ENCODE measurements around the gene AKAP13. TPM values are rescaled to one million over a fixed set of nuclear protein-coding genes. Genes with fewer than 3 reads are reported as not detected.
A peak's percentile ranks its signal among the peaks of the same experiment; 100 is the strongest.

The AKAP13 gene
- total RNA-seq, 1 donor from 2014 or later: 73.8 TPM

GRCh38 chr15:85495544-85495943 is 115.1 kb downstream of the AKAP13 start:
- H3K27ac Mint-ChIP-seq: no peak overlapping the region
- no peak overlapping the region for H2AFZ ChIP-seq (replicated peaks)
- no peak overlapping the region for H3K27ac ChIP-seq
- no peak overlapping the region for H3K4me3 ChIP-seq
- peaks cover 70% of the 10 kb centered on the region for H3K4me1 Mint-ChIP-seq
- peaks cover 2% of the 10 kb centered on the region for H3K27me3 Mint-ChIP-seq (ENCODE audit: insufficient read depth, low read depth)
- no peaks in the 10 kb centered on the region for H3K9me3 ChIP-seq (ENCODE audit: low read depth)
- peaks cover 7% of the 10 kb centered on the region for H3K36me3 Mint-ChIP-seq
- no peak for DNase-seq (ENCODE audit: low spot score)
- H3K79me2 ChIP-seq (ENCODE audit: low read depth): peaks cover 80% of the 10 kb centered on the region
- no peaks in the 10 kb centered on the region for H3K36me3 ChIP-seq
- peaks cover 50% of the 10 kb centered on the region for H3K4me1 ChIP-seq
- H3K27me3 ChIP-seq: no peaks in the 10 kb centered on the region
- TF ChIP-seq EZH2phosphoT487 (IDR thresholded peaks at IDR 0.05): no peak
- TF ChIP-seq CTCF (IDR thresholded peaks at IDR 0.05): no peak
- no peak for TF ChIP-seq EZH2 (IDR thresholded peaks at IDR 0.05)
- no peaks in the 10 kb centered on the region for H3K9me3 Mint-ChIP-seq
- H3K9ac ChIP-seq: no peak overlapping the region
- H3K4me2 ChIP-seq: no peak overlapping the region
- H3F3A ChIP-seq (ENCODE audit: low read depth): no peaks in the 10 kb centered on the region
- peaks cover 75% of the 10 kb centered on the region for H4K20me1 ChIP-seq (ENCODE audit: low read depth)
- no peak overlapping the region for H3K4me3 Mint-ChIP-seq

DNA sequence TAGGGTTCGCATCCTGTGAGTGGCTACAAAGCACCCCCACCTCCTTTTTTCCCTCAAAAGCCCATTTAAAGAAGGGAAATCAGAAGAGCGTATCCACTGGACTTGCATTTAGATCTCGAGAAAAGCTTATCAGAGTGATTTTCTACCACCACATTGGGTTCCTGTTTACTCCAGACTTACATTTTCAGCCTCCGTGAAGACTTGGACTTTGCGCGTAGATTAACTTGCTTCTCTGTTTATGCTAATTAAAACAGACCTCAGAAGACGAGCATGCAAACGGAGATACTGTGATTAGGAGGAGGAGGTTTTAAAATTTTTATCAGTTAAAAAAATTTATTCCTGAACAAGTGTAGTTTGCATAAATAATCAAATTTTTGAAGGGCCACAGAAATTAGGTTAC is 115.7 kb downstream of the AKAP13 start:
- Histone ChIP-seq H3K4me3 (no peak overlapping the region), H3K27ac (no peak overlapping the region), H3K27me3 (no peaks in the 10 kb centered on the region), H3F3A (ENCODE audit: low read depth) (no peaks in the 10 kb centered on the region), H3K9ac (no peak overlapping the region), H3K36me3 (no peaks in the 10 kb centered on the region), H4K20me1 (ENCODE audit: low read depth) (peaks cover 81% of the 10 kb centered on the region), H2AFZ (replicated peaks) (no peak overlapping the region), H3K4me1 (peaks cover 56% of the 10 kb centered on the region), H3K4me2 (peak overlapping the region; percentile 23), H3K9me3 (ENCODE audit: low read depth) (no peaks in the 10 kb centered on the region), H3K79me2 (ENCODE audit: low read depth) (peaks cover 80% of the 10 kb centered on the region)
- TF ChIP-seq EZH2 (IDR thresholded peaks at IDR 0.05): no peak
- Mint-ChIP-seq H3K4me3 (no peak overlapping the region), H3K36me3 (peaks cover 3% of the 10 kb centered on the region), H3K27ac (no peak overlapping the region), H3K4me1 (peaks cover 71% of the 10 kb centered on the region), H3K9me3 (no peaks in the 10 kb centered on the region), H3K27me3 (ENCODE audit: insufficient read depth, low read depth) (peaks cover 2% of the 10 kb centered on the region)
- no peak for DNase-seq (ENCODE audit: low spot score)

DNA sequence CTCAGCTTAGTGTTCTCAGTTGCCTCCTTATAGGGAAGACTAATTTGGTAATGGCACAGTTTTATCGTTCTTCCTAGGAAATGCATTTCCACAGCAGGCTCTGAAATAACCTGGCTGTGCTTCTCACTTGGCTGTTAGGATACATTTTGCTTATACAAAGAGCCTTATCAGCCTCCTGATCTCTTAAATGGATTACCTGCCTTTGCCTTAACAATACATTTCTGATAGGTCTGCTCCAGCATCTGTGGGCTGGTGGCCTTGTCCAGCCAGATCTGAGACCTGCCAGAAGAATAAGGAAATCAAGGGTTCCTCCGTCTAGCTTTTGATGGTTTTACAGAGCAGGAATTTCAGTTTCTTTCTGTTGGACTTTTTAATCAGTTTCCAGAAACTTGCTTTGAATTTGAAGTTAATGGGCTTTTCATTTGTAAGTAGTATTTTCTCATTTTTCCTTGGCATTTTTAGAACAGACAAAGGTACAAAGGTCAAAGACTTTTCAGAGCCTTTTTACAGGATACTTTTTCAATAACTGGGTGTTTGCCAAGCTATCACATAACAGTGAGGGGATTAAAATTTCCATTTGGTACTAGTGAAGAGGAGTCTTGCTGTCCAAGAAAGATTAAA is 116.3 kb downstream of the AKAP13 start:
- no peaks in the 10 kb centered on the region for H3K9me3 Mint-ChIP-seq
- H3F3A ChIP-seq (ENCODE audit: low read depth): no peaks in the 10 kb centered on the region

More for the DNA sequence above, 116.3 kb downstream of the AKAP13 start:
- DNase-seq (ENCODE audit: low spot score): no peak
- Mint-ChIP-seq H3K36me3 (peaks cover 2% of the 10 kb centered on the region), H3K27ac (no peak overlapping the region), H3K4me3 (no peak overlapping the region), H3K27me3 (ENCODE audit: insufficient read depth, low read depth) (peaks cover 2% of the 10 kb centered on the region), H3K4me1 (peaks cover 73% of the 10 kb centered on the region)
- H3K79me2 ChIP-seq (ENCODE audit: low read depth): peaks cover 84% of the 10 kb centered on the region
- no peak overlapping the region for H3K9ac ChIP-seq
- H2AFZ ChIP-seq (replicated peaks): no peak overlapping the region
- H3K4me1 ChIP-seq: peaks cover 56% of the 10 kb centered on the region
- H3K4me2 ChIP-seq: peak overlapping the region; percentile 23
- H3K36me3 ChIP-seq: no peaks in the 10 kb centered on the region
- no peak overlapping the region for H3K4me3 ChIP-seq
- no peak overlapping the region for H3K27ac ChIP-seq
- H3K27me3 ChIP-seq: no peaks in the 10 kb centered on the region
- peaks cover 86% of the 10 kb centered on the region for H4K20me1 ChIP-seq (ENCODE audit: low read depth)
- TF ChIP-seq CTCF (IDR thresholded peaks at IDR 0.05): no peak
- TF ChIP-seq EZH2phosphoT487 (IDR thresholded peaks at IDR 0.05): no peak
- TF ChIP-seq EZH2 (IDR thresholded peaks at IDR 0.05): no peak
- no peaks in the 10 kb centered on the region for H3K9me3 ChIP-seq (ENCODE audit: low read depth)

Data from neural progenitor cell (in vitro differentiated cells).